Stimulated activated naive CD4-positive, alpha-beta T cell treated with Interleukin-2 at 50 U/mL for 16 hours (primary cell): ENCODE results near the gene THTPA.

ENCODE experiments used
- DNase-seq: peaks from one replicate; lab custom pipeline; 2025; lab: John Stamatoyannopoulos, UW

The THTPA gene, protein sequence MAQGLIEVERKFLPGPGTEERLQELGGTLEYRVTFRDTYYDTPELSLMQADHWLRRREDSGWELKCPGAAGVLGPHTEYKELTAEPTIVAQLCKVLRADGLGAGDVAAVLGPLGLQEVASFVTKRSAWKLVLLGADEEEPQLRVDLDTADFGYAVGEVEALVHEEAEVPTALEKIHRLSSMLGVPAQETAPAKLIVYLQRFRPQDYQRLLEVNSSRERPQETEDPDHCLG

DNA sequence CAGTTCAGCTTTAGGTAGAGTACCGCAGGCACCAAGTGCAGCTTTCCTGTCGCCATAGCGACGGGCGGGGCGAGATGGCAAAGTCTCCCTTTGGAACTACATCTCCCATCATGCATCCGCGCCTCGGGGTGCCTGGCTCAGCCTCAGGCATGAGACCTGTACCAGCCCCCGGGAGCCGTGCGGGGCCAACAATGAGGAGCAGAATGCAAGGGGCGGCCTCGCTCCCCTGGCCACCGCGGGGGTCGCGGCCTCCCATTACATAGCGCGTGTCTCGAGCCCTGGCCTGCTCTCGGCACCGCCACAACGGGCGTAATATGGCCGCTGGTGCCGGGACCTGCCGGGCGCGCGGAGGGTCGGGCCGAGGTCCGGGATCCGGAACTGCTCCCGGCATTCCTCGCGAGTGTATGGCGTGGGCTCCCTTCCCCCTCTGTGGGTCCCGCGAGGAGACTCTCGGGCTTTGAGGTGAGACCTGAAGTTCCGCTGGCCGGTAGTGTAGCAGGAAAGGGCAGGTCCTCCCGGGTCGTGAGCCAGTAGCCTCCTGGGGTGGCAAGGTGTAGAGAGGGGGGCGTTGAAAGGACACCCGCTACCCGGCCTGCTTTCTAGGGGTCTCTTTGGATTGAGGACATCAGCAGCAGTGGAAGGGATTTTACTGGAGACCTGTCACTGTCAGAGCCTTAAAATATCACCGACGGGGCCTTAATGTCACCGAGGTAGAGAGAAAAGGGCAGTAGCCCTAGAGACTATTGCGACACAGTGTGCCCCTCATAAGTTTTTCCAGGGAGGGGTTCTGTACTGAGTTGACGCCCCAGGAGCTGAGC is at the start of gene THTPA:
THTPA (plus strand) TSS at position 390 of the 818 bp plus-strand sequence. CDS start 487 bp downstream, outside the sequence.
- peak; percentile 93 for DNase-seq

DNA sequence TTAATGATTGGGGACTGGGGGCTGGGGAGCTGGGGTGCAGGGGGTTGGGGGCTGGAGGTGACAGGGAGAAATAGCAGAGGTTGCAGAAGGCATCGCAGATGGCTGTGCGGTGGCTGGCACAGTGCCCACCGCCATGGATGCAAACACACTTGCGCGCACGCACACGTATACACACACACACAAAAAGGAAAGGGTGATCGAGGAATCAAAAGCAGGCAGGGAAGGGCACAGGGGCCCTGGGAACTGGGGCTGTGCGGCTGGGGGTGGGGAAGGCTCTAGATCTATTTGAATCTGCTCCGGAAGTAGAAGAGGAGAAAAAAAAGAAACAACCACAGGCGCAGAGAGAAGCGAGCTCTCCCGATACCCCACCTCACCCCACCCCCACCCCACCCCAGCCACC is 43.9 kb upstream of the THTPA start:
- DNase-seq, result no peak

DNA sequence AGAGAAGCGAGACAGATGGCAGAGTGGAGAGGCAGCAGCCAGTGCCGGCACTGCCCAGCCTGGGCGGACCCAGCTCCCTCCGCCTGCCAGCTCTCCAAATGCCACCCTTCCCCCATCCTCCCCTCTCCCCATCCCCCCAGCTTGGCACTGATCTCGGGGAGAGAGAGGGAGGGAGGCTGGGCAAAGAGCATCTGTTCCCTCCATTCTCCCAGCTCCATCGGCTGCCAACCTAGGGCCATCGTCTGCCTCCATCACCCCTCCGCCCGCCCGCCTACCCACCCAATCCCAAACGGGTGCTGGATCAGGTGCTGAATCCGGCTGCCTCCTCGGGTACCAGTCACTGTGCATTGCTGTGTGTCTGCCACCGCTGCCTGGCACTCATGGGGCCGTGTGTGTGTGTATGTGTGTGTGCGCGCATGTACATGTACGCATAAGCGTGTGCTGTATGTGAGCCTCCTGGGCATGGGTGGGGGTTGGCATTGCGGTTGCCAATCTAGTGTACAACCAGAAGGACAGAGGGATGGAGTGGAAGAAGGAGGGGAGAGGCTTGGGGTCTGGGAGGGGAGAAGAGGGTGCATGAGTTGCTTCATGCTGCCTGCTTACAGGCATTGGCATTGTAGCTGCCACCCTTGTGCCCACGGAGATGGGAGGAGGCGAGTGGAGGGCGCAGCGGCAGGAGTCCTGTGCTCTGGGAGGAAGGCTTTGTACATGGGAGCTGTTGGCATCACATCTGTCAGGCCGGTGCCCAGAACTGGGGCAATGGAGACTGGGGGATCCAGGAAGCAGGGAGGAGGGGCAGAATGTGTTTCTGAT is 42.9 kb upstream of the THTPA start:
- no peak for DNase-seq

DNA sequence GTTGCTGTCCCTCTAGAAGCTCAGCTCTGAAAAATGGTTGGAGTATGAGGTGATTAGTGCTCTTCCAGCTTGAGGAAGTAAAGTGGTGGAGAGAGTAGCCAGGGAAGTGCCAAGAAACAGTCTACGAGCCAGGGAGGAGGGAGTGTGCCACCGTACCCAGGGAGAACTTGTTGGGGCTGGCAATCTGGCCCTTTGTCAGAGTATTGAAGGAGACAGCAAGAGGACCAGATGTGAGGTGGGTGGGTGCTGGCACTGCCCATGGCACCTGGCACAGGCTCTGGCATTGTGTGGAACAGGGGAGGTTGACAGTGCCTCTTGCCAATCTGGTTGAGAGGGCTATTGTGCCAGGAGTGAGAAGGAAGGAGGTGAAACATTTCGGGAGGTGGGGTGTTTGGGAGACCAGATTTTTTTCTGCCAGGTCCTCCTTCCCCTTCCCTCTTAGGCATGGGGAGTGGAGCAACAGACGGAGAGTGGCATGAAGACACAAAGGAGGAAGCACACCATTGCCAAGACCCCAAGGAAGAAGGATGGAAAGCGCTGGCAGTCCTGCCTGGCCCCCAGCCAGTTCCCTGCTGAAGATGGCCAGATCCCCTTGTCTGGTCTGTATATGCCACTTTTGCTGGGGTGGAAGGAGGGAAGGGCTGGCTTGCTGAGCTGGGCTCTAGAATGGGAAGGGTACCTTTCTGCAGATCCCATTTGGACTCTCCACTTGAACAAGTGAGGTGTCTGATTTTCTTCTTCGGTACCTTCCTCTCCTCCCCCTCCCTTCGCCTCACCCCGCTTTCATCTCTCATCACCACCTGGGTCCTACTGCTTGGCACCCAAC is 42.0 kb upstream of the THTPA start:
- DNase-seq, result no peak

DNA sequence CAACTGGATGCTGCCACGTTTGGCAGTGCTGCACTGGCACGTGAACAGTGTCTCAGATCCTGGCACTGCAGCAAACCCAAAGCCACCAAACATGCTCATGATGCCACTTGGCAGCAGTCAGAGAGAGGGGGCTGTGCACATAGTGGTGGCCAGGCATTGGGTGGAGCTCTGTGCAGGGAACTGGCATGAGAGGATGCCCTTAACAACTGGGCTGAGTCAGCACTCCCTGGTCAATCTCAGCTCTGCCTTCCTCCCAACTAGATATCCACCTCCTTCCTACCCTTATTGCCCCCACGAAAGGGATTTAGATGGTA is 41.5 kb upstream of the THTPA start:
- DNase-seq, result no peak

DNA sequence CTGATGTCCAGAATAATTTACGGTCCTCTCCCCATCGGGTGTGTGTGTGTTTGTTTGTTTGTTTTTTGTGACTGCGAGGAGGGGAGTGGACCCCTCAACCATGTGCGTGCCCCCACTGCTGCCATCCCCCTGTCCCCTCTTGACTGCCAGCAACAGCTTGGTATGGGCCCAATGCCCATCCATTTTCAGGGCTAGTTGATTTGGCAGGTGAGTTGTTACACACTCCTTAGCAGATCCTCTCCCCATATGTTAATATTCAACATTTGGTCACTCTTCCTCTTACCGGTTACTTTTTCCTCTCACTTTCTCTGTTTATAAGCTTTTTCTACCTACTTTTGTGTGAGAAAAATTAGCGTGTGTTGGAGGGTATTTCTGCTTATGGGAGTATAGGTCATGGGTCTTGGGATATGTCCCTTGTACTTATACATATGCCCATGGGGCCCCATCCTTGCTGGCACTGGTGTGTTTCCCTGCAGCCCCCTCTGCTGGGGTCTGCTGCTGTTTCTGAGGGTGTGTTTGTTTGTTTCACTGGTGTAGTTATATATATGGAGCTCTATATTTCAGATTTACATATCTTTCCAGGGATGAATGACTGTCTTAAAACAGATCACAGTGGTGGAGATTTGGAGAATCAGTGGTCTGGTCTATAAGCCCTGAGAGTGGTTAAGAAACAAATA is 38.3 kb upstream of the THTPA start:
- DNase-seq, result no peak

DNA sequence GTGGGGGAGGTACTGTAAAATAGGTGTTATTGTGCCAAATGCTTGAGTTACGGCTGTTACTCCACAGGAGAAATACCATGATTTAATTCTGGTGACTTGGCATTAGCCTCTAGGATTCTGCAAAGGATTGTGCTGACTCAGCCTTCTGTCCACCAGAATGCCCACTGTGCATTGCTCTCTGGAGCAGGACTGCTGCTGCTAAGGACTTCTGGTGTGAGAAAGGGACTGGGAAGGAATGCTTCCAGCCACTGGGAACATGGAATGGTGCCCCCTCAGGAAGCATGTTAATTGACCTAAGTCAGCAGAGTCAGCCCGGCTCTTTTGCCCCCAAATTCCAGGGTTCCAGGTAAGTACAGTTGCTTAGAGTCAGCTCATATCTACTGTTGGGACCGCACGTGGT is 37.4 kb upstream of the THTPA start:
- DNase-seq, result no peak

DNA sequence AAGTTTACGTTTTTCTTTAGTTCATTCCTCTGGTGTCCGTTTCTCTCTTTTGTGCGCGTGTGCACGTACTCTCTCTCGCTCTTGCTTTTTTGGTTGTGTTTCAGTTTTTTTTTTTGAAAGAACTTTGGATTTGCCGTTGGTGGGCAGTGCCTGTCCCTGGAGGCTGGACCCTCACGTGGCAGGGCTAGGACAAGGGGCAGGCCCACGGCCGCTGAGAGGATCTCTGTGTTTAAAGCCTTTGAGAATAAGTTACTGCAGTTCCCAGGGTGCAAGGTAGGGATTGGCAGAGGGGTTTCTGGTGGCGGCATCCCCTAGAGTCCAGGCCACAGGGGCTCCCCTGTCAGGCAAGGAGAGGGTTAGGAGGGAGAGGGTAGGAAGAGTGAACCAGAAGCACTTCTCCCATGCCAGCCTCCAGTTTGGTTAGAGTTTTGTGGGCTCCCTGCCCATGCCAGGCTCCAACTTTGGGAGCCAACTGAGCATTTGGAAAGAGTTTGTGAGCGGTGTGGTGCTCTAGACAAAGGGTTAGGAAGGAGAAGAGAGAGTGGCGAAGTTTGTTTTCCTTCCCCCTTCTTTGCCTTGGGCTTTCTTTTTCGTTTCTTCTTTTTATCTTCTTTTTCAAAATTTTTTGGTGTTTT is 35.1 kb upstream of the THTPA start:
- no peak for DNase-seq

DNA sequence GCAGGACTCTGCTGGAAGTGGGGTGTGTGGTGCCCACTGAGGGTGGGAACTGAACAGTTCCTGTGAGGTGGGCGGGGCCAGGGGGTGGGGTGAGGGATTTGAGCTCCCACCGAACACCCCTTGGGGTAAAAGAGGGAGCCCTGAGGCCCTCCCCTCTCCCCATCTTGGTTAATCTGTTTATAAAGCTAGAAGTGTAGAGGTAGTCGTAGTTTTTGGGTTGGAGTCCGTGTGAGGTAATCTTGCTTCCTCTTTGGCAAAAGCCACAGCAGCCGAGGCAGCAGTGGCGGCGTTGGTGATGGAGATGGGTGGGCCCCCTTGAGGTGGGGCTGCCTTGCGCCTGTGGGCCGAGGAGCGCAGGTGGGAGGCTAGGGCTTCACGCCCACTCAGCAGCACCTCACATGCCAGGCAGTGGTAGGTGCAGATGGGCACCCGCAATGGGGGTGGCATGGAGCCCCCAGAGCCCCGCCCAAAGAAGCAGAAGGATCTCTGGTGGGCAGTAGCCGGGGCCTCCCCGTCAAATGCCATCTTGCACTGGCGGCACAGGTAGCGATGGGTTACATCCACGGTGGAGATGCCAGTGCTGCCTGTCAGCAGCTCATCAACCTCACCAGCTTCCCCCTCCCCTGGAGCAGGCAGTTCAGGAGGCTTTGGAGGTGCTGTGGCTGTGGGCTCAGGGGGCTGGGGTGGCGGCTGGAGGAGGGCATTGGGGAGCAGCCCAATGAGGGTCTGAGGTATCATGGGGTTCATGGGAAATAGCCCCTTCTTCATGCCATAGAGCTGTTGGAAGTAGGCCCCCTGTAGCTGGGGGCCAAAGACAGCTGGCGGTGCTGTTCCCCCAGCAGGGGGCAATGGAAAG is 34.1 kb upstream of the THTPA start:
- no peak for DNase-seq

DNA sequence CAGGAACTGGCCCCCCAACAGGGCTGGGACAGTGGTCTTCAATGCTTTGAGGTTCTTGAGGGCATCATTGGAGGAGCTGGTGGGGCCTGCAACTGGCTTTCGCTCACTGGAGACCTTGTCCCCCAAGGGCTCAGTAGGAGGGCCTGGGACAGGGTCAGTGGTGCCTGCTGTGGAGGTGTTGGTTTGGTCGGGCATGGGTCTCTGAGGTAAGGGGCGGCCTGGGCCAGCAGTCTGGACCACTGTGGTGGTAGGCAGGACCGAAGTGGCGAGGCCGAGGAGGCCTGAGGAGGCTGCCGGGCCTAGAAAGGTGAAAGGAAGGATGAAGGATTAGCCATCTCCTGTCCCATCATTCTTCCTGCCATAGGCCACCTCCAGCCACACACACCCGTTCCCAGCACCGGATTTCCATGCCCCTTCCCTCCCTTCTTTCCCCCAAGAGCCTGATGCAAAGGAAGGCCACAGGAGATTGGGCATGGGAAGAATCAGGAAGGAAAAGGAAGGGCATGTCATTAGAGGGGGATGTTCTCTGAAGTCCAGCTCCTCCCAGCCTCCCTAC is 33.4 kb upstream of the THTPA start:
- no peak for DNase-seq

DNA sequence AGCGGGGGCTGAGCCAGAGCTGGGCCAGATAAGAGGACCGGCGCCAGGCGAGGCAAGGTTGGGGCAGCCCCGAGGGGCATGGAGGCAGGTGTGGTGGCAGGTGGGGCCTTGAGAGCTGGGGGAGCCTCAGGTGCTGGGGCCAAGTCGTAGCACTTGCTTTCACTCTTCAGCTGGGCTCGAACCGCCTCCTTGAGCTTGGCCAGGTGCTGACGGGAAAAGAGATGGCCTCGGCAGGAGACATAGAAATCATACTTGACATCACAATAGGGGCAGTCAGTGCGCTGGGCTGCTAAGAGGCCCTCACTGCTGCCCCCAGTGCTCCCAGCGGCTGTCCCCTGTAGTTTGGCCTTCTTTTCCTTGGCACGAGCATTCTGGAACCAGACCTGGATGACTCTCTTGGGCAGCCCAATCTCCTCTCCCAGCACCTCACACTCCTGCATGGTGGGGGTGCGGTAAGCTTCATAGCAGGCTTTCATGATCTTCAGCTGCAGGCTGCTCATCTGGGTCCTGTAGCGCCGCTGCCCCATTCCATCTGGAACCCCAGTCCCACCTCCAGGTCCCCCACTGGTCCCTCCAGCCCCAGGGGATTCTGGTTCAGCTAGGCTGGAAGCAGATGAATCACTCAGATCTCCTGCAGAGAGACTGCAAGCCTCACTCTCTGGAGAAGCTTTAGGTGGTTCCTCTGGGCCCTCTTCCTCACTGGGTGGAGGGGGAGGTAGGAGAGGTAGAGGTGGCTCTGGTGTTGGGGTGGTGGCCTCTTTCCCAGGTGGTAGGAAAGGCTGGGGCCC is 32.6 kb upstream of the THTPA start:
- no peak for DNase-seq

DNA sequence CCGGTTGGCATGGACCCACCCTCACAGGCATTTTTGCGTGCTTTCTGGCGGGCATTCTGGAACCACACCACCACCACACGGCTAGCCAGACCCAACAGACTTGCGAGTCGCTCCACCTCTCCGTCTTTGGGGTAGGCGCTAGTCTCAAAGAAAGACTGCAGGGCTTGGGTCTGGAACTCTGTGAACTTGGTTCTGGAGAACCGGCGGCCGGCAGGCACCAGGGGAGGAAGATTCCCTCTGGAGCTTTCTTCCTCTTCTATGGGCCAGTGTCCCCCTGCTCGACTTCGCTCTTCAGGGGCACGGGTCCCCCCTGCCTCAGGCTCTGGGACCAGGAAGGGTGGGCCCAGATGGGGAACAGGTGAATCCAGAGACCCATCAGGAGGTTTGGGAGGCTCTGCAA is 31.1 kb upstream of the THTPA start:
- no peak for DNase-seq

DNA sequence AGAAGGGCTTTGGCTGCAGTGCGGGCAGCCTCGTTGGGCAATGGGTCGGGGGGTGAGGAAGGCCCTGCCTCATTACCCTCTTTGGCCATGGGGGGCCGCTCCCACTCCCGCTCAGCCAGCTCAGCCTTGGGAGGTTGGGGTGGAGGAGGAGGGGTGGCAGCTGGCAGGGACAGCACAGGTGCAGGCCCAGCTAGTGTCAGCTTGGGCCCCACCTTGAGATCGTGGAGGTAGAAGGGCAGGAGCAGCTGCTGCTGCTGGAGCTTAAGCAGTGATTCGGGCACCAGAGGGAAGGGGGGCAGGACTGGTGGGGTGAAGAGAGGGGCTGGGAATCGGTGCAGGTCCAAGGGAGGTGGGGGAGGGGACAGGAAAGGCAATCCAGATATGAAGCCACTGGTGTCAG is 30.5 kb upstream of the THTPA start:
- DNase-seq, result no peak

DNA sequence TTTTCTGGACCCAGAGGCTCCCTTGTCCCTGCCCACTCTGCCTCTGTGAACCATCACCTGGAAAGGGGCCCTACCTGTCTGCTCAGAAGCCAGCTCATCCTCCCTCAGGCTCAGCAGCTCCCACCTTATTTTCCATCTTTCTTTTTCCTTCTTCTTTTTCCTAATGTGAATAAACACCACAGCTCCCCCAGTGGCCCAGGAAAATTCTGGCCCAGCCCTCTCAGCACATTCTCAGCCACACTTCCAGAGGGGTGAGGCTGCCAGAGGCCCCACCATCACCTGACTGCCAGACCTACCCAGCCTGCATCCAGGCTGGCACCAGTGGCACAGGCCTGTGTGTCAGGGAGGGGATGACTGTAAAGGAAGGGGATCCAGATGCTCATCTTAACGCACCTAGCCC is 27.5 kb upstream of the THTPA start:
- DNase-seq, result no peak

DNA sequence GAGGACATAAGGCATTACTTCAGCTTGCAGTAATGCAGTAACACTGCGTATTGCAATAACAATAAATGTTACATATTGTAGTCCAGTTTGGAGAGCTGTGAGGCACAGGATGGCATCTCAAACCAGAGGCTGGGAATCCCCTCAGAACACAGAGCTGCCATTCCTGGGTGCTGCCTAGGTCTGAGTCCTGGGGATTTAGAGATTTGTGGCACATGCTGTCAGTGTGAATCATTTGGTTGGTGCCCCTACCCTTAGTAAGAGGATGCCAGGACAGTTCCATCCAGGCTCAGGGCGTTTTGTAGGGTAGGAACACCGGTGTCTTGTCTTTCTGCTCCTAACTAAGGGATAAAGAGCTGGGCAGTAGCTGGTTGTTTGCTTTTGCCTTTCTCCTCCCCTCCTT is 27.1 kb upstream of the THTPA start:
- DNase-seq, result no peak

DNA sequence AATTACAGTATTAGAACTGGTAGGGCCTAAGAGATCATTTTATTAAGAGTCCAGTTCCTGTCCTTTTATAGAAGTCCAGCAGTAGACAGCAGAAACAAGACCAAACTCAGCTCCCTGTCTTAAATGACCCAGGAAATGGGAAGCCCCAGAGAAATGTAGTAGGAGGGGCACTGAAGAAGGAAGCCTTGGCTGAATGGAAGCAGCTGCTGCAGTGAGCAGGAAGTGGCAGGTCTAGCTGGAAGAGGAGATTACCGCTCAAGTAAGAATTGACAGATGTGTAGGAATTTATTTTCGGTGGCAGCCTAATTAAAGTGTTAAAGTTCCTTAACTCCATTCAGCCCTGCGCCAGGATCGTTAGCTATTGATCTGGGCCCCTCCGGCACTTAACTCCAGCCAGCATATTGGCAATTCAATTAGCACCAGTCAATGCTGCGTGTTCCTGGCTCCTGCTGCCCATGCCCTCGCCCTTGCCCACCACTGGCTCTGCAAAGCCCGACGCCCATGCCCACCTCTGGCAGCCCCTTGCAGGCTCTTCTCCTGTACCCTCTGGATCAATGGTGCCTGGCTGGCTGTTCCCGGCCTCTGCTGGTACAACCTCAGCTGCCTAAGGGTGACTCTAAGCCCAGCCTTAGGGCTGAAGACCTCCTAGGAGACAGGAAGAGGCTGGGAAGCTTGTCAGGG is 25.6 kb upstream of the THTPA start:
- DNase-seq, result no peak

DNA sequence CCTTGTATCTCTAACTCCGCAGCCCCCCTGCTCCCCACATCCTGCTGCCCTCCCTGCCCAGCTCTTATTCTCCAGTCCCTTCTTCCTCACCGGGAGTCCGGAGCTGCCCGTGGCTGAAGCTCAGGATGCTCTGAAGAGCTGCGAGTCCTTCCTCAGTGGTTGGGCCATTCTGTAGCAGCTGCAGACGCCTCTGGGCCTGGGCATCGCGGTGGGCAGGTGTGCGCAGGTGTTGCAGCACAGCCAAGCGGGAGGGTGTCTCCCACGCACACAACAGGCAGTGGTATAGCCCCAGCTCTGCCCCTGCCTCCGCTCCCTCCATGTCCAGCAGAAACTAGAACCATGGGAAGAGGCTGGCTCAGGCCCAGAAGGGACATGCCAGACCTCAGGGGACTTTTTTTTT is 24.7 kb upstream of the THTPA start:
- no peak for DNase-seq

DNA sequence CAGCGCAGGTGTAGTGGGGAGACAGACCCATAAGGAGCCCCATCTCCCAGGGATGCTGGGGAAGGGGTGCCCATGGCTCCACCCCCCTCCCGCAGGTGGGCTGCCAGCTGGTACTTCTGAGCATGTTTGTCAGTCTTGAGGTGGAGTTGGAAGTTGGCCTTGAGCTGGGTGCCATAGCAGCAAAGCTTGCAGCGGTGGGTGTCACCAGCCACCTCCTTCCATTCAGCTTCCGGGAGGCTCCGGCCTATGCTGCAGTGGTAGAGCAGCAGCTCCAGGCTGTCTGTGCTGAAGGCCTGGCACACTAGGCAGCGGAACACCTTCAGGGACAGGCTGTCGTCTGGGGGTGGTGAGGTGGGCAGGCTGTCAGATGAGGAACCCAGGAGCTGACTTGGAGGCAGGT is 23.4 kb upstream of the THTPA start:
- no peak for DNase-seq
